Eye (tissue), 1 donor: Measurements from ENCODE around the gene TAF11L7.
"Not testable (repeated sequence)": the region's sequence is repeated elsewhere in the genome, so short reads cannot be mapped to it uniquely, and the experiment has no call there.

Source experiments
- DNase-seq: peaks from one replicate; pipeline ENCODE4 v3.0.0-alpha.2; 2015

The TAF11L7 gene

GRCh38 chr5:17585658-17586057, at the start of gene TAF11L7:
Gene TAF11L7, minus strand, starts transcription at chr5:17585758.
- DNase-seq: not testable (repeated sequence)

DNA sequence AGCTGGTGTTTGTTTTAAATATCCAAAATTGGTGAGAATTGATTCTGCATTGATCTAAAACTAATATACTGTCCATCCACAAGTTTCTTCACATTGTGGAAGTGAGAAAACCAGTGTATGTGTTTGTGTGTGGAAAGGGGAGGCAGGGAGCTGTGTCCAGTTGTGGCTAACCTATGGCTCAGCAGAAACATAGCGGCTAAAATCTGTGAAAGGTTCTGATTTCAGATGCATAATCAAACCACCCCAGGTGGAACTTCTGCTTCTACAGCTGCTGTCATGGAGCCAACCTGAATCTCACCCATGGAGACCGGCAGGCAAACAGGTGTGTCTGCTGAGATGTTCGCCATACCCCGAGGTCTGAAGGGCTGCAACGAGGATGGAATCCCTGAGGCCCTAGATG, 48.6 kb upstream of the TAF11L7 start, which contains the start of gene TAF11L14:
TAF11L14 (plus strand) TSS at position 301 of the 400 bp plus-strand sequence.
- DNase-seq: no peak

DNA sequence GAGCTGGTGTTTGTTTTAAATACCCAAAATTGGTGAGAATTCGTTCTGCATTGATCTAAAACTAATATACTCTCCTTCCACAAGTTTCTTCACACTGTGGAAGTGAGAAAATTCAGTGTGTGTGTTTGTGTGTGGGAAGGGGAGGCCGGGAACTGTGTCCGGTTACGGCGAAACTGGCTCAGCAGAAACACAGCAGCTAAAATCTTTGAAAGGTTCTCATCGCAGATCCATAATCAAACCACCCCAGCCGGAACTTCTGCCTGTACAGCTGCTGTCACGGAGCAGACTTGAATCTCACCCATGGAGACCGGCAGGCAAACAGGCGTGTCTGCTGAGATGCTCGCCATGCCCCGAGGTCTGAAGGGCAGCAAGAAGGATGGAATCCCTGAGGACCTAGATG, 46.2 kb upstream of the TAF11L7 start, which contains the start of gene TAF11L13:
TAF11L13 (plus strand) TSS at position 301 of the 400 bp plus-strand sequence.
- DNase-seq: not testable (repeated sequence)

DNA sequence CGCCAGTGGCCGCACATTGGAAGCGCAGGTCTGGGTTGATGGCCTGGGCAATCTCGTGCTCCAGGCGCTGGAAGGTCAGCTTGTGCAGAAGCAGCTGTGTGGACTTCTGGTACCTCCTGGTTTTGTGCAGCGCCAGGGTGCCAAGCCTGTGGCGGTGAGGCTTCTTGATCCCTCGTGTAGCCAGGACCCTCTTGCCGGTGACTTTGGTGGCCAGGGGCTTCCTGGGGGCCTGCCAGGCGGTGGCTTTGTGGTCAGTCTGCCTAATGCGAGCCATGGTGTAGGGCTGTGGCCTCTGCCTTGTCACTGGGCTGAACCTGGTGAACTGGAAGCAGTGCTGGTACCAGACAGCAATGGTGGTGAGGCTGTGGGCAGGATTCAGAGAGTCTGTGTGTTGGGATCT, 40.1 kb upstream of the TAF11L7 start:
- no peak for DNase-seq

- no peak for DNase-seq
These were observed 35.1 kb upstream of the TAF11L7 start for GRCh38 chr5:17620627-17621026.

DNA sequence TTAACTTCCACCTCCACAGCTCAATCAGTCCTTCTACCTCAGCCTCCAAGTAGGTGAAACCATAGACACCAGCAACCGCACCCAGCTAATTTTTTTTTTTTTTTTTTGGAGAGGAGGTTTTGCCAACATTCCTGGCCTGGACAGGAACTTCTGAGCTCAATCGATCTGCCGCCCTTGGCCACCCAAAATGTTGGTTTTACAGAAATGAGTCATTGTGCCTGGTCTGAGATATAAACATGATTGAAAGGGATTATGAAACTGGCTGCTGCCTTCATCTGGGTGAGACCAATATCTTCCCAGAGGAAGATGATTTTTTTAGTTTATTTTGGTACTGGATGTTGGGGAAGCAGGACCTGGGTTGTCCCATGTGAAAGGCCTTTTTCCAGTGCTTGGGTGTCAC, 33.8 kb upstream of the TAF11L7 start:
- no peak for DNase-seq

- no peak for DNase-seq
These were observed 29.5 kb upstream of the TAF11L7 start for GRCh38 chr5:17614872-17615605.

DNA sequence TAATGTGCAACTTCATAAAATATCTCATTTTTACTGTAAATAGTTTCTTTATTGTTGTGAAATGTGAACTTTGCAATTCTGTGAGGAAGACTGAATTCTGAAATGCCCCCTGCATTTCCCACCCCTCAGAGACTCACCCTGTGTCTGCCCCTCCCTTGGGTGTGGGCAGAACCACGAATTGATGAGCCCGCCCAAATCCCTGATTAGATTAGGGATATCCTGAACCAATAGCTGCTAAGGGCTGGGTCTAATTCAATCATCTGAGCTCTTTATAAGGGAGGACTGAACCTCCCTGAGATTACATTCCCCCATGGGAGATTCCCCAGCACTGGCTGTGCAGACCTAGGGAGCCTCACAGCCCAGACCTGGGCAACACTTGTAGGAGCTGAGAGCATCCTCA, 24.5 kb upstream of the TAF11L7 start, which contains the start of gene TAF11L12:
TAF11L12 (plus strand) TSS at position 301 of the 400 bp plus-strand sequence.
- DNase-seq: not testable (repeated sequence)

- not testable (repeated sequence) for DNase-seq
These were observed 21.9 kb upstream of the TAF11L7 start for GRCh38 chr5:17607461-17607860.

DNA sequence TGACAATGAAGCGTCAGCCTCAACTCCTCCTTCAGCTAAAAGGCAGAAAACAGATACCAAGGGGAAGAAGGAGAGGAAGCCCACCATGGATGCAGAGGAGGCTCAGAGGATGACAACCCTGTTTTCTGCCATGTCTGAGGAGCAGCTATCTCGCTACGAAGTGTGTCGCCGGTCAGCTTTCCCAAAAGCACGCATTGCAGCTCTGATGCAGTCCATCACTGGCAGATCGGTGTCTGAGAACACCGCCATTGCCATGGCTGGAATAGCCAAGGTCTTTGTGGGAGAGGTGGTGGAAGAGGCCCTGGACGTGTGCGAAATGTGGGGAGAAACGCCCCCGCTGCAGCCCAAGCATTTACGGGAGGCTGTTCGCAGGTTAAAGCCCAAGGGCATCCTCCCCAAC, 19.4 kb upstream of the TAF11L7 start:
- DNase-seq: no peak

DNA sequence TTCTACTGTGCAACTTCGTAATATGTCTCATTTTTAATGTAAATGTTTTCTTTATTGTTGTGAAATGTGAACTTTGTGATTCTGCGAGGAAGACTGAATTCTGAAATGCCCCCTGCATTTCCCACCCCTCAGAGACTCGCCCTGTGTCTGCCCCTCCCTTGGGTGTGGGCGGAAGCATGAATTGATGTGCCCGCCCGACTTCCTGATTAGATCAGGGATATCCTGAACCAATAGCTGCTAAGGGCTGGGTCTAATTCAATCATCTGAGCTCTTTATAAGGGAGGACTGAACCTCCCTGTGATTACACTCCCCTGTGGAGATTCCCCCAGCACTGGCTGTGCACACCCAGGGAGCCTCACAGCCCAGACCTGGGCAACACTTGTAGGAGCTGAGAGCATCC, 18.3 kb upstream of the TAF11L7 start, which contains the start of gene TAF11L11:
TAF11L11 (plus strand) TSS at position 304 of the 400 bp plus-strand sequence.
- DNase-seq: not testable (repeated sequence)

GRCh38 chr5:17597728-17598127, 12.2 kb upstream of the TAF11L7 start, which contains the start of gene TAF11L10:
Gene TAF11L10, minus strand, starts transcription at chr5:17597828.
- not testable (repeated sequence) for DNase-seq

- not testable (repeated sequence) for DNase-seq
These were observed 8.7 kb upstream of the TAF11L7 start, which contains the start of gene TAF11L9 for GRCh38 chr5:17594255-17594654. Gene TAF11L9, minus strand, starts transcription at chr5:17594394.

DNA sequence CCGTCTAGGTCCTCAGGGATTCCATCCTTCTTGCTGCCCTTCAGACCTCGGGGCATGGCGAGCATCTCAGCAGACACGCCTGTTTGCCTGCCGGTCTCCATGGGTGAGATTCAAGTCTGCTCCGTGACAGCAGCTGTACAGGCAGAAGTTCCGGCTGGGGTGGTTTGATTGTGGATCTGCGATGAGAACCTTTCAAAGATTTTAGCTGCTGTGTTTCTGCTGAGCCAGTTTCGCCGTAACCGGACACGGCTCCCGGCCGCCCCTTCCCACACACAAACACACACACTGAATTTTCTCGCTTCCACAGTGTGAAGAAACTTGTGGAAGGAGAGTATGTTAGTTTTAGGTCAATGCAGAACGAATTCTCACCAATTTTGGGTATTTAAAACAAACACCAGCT, 5.3 kb upstream of the TAF11L7 start, which contains the start of gene TAF11L8:
TAF11L8 (minus strand) TSS at position 101 of the 400 bp plus-strand sequence.
- DNase-seq: not testable (repeated sequence)
